C1 segment of cervical spinal cord (tissue), 14 donors: Measurements from ENCODE around the gene CFAP57.

ENCODE experiments used
- DNase-seq, 14 donors: peaks; one replicate each; lab custom pipeline; 2025; lab: John Stamatoyannopoulos, UW

The CFAP57 gene

GRCh38 chr1:43253876-43254275, 81.7 kb downstream of the CFAP57 start:
- no peak for DNase-seq

- DNase-seq, result peak in 2 of 14 donors; percentile 13 to 36
Observed at GRCh38 chr1:43255438-43256210, 83.5 kb downstream of the CFAP57 start.

GRCh38 chr1:43256675-43257570, 84.8 kb downstream of the CFAP57 start:
- DNase-seq, result no peak

GRCh38 chr1:43258370-43258769, 86.2 kb downstream of the CFAP57 start:
- no peak for DNase-seq

- no peak for DNase-seq
Observed at GRCh38 chr1:43265431-43265830, 93.3 kb downstream of the CFAP57 start.

- no peak for DNase-seq
Observed at GRCh38 chr1:43266881-43267280, 94.8 kb downstream of the CFAP57 start.

GRCh38 chr1:43267291-43267805, 95.2 kb downstream of the CFAP57 start:
- DNase-seq, result peak in 1 of 14 donors; percentile 6

GRCh38 chr1:43267818-43268425, 95.8 kb downstream of the CFAP57 start:
- no peak for DNase-seq

- no peak for DNase-seq
Observed at GRCh38 chr1:43269627-43270375, 97.7 kb downstream of the CFAP57 start, which contains the start of gene TMEM125. Gene TMEM125 (plus strand): TSS chr1:43269983. CDS start chr1:43272723, 2,740 bp downstream.

GRCh38 chr1:43270421-43271095, 98.4 kb downstream of the CFAP57 start:
- DNase-seq, result no peak

GRCh38 chr1:43271186-43272118, 99.3 kb downstream of the CFAP57 start:
- no peak for DNase-seq

GRCh38 chr1:43272161-43272560, 100.0 kb downstream of the CFAP57 start:
- peak in 11 of 14 donors; percentile 37 to 74 (median 60) for DNase-seq

- no peak for DNase-seq
Observed at GRCh38 chr1:43272576-43273571, 100.7 kb downstream of the CFAP57 start.

GRCh38 chr1:43273708-43274107, 101.6 kb downstream of the CFAP57 start:
- no peak for DNase-seq

GRCh38 chr1:43274125-43274803, 102.1 kb downstream of the CFAP57 start:
- DNase-seq, result no peak

GRCh38 chr1:43274804-43275180, 102.7 kb downstream of the CFAP57 start:
- no peak for DNase-seq

GRCh38 chr1:43275826-43276620, 103.9 kb downstream of the CFAP57 start:
- DNase-seq, result no peak
